NCI-H2171 treated with DMSO at 0.1 percent for 48 hours (cell line): ENCODE results near the gene ADARB2.

Experiments used
- DNase-seq: peaks from one replicate; lab custom pipeline; 2025; lab: John Stamatoyannopoulos, UW

ADARB2 gene

GRCh38 chr10:1736144-1736971 lies 967 bp downstream of the ADARB2 start:
- DNase-seq: no peak

- DNase-seq: no peak
Measured at GRCh38 chr10:1735562-1735961, 1.8 kb downstream of the ADARB2 start.

- peak; percentile 17 for DNase-seq
Measured at GRCh38 chr10:1734288-1734687, 3.0 kb downstream of the ADARB2 start.

DNA sequence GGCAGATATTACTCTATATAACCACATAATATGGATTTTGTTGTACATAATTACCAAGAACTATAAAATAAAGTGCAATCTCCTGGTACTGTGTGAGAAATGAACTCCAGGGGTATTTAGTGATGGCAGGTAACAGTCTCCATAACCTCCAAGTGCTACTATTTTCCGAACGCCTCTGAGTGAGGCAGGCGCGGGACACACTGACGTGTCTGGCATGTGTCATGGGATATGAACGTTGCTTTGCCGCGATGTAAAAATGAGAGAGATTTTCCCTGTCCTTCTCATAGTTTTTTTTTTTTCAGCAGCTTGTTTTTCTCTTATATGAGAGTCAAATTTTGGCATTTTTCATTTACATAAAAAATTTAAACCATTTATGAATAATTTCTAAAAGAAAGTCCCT lies 3.6 kb downstream of the ADARB2 start:
- DNase-seq: peak; percentile 9

- peak; percentile 54 for DNase-seq
Measured at GRCh38 chr10:1732564-1732996, 4.7 kb downstream of the ADARB2 start.

GRCh38 chr10:1731592-1731991 lies 5.7 kb downstream of the ADARB2 start:
- no peak for DNase-seq

GRCh38 chr10:1729751-1730150 lies 7.6 kb downstream of the ADARB2 start:
- no peak for DNase-seq

DNA sequence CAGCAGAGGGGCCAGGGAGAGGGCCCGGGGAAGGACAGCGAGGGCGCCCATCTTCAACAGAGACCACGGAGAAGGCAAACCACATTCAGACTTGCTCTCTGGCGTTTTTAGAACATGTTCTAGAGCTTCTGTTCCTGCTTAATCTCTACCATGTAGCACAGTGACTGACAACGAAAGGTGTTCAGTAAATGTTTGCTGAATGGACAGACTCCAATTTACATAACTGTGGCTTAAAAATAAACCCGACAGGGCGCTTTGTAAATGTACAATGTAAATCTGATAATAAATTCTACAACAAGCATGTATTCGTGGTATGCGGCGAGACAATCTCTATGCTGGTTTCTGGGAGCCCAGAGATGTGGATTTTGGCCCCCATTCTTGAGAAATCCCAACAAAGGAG lies 10.5 kb downstream of the ADARB2 start:
- no peak for DNase-seq

DNA sequence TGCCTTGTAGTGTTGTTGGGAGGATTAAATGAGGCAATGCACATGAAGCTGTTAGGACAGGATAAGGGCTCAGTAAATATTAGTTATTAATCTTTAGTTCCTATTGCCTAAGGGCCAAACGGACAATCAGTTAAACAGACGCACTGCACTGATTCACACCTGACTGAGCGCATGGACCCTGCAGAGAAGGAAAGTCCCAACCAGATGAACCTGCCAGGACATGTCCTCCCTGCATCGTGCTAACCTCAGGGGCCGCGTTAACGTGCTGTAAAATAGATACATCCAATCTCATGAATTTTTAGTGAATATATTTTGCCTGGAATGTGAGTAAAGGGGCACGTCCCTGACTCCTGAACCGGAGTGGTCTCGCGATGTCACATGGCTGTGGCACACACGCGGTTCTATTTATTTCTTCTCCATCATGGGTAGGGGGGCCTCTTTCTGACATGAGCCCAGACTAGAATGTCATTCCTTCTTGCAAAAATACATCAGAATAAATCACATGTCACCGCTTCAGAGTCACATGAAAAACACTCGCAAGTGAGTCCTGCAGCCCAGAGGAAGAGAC lies 12.3 kb downstream of the ADARB2 start:
- no peak for DNase-seq

GRCh38 chr10:1716839-1717238 lies 20.5 kb downstream of the ADARB2 start:
- DNase-seq: no peak

DNA sequence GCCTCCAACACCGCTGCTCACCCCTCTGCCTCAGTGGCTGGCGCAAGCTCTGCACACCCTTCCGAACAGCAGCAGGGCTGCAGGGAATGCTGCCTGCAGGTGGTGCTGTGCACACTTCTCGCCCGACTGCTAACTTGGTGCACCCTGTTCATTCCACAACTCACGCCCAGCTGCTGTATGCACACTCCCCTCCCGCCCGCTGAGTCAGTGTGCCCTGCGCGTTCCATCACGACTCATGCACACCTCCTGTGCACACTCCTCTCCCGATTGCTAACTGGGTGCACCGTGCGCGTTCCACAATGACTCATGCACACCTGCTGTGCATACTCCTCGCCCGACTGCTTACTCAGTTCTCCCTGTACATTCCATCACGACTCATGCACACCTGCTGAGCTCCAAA lies 21.5 kb downstream of the ADARB2 start:
- no peak for DNase-seq

GRCh38 chr10:1712944-1713671 lies 24.2 kb downstream of the ADARB2 start:
- no peak for DNase-seq

GRCh38 chr10:1712314-1712713 lies 25.0 kb downstream of the ADARB2 start:
- no peak for DNase-seq

DNA sequence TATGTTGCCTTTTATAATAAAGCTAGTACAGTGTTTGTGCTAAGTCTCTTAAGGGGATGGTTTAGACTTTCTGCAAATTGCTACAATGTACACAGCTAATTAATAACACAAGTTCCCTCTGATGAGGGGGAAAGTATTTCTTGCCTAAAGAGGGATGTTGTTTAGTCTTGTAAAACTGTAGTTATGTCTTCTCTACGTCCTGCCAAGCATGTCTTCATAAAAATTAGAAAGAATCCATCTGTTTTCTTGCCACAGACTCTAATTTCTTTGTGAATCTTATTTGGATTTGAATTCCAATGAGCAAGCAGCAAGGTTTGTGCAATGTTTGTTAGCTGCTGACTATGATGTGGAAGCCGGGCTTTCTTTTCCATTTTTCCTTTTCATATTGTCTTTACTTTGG lies 28.2 kb downstream of the ADARB2 start:
- no peak for DNase-seq

DNA sequence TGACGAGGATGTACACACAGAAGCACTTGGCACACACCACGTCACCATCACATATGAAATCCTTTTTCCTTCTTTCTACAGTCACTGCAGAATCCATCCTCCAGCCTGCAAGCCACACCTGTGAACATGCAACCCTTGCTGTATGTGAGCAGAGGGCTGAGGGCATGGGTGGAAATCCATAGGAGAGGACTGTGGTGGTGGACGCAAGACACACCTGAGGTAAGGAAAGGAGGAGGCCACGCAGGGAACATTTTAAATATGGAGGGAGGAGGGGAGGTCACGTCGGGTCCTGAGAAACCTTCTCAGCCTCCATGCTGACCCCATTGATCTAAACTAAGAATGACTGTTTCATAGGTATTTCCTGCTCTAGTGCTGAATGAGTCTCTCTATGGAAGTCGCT lies 28.6 kb downstream of the ADARB2 start:
- DNase-seq: no peak

GRCh38 chr10:1706711-1707110 lies 30.6 kb downstream of the ADARB2 start:
- no peak for DNase-seq

DNA sequence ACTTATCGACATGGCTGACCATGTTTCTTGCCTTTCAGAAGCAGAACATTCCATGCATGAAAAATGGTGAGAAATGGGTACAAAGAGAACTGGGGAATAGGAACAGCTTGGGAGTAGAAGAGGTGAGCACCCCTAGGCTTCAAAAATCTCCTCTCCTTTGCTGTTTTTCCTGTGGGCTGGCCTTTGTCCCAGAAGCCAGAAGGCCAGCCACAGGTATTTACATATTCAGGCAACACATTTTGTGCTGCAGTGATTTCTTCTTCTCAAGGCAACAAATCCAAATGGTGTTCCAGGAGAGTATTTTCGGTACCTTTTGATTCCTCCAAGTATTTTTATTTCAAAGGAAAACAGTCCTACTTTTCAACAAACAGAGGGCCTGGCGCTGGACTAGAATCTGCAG lies 31.1 kb downstream of the ADARB2 start:
- DNase-seq: no peak

DNA sequence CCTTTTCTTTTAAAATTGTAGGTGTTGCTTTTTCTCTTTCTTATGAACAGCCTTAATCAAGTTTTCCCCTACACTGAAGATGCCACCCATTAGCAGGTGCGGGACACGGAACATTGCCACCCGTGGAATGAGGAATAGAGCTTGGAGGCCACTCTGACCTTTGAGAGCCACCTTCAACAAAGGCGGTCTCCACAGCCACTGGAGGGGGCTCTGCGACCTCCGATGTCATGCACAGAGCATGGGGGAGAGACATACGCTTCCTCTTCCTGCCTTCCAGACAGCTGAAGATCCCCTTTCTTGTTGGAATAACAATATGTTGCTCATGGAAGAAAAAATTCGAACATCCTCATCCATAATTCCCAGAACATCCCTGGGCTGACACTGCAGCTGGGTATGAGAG lies 39.1 kb downstream of the ADARB2 start:
- no peak for DNase-seq

- DNase-seq: no peak
Measured at GRCh38 chr10:1696106-1696505, 41.2 kb downstream of the ADARB2 start.

GRCh38 chr10:1690086-1690485 lies 47.2 kb downstream of the ADARB2 start:
- no peak for DNase-seq

GRCh38 chr10:1688531-1688930 lies 48.8 kb downstream of the ADARB2 start:
- no peak for DNase-seq

- peak; percentile 45 for DNase-seq
Measured at GRCh38 chr10:1687623-1688150, 49.6 kb downstream of the ADARB2 start.

DNA sequence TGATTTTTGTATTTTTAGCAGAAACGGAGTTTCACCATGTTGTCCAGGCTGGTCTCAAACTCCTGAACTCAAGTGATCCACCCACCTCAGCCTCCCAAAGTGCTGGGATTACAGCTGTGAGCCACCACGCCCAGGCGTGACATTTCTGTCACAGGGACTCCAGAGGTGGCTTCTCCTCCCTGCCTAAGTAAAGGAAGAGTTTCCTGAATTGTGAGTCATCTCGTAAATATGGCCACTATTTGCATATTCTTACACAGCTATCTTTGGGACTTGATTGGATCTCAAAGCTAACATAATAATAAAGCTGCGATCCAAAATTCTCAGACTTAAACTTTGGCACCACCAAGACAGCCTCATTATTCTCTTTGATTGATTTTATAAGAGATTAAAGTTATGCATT lies 50.1 kb downstream of the ADARB2 start:
- DNase-seq: no peak
